Activated CD4-positive, alpha-beta T cell treated with anti-CD3 and anti-CD28 coated beads, Interleukin-10, Interleukin-2, amounts not matched to agents 100 ng/mL and 50 ng/mL, durations not matched to agents 16 hours and 8 hours (primary cell): ENCODE results near the gene GAS6.

Source experiments
- DNase-seq: peaks from one replicate; pipeline ENCODE4 v3.0.0-alpha.2; 2020

Gene GAS6

DNA sequence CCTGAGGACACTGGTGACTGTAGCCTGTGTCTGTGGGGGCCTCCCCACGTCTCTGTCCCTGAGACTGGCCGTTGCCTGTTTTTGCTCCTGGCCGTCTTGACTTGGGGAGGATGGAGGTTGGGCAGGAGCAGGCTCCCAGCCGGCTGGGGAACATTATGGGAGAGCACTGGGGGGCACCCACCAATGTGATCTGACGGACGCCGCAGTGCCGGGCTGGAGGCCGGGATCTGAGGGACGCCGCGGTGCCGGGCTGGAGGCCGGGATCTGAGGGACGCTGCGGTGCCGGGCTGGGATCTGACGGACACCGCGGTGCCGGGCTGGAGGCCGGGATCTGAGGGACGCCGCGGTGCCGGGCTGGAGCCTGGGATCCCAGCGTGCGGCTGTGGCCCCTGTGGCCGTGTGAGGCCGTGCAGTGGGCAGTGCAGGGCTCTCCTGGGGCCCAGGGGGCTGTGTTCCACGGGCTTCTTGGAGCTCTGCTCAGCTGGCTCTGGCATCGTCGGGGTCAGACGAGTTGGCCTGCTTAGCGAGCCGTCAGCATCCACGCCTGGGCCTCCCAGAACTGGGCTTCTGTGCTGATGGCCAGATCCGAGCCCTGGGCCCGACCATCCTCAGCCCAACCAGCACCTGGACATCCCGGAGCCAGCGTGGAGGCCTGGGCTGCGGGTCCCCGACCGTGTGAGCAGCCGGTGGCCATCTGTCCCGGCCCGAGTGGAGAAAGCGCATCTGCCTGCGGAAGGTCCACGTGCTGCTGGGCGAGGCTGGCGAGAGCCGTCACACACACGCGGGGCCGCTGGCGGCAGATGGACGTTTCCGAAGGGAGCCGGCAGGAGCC lies 45.8 kb downstream of the GAS6 start:
- DNase-seq, result no peak

DNA sequence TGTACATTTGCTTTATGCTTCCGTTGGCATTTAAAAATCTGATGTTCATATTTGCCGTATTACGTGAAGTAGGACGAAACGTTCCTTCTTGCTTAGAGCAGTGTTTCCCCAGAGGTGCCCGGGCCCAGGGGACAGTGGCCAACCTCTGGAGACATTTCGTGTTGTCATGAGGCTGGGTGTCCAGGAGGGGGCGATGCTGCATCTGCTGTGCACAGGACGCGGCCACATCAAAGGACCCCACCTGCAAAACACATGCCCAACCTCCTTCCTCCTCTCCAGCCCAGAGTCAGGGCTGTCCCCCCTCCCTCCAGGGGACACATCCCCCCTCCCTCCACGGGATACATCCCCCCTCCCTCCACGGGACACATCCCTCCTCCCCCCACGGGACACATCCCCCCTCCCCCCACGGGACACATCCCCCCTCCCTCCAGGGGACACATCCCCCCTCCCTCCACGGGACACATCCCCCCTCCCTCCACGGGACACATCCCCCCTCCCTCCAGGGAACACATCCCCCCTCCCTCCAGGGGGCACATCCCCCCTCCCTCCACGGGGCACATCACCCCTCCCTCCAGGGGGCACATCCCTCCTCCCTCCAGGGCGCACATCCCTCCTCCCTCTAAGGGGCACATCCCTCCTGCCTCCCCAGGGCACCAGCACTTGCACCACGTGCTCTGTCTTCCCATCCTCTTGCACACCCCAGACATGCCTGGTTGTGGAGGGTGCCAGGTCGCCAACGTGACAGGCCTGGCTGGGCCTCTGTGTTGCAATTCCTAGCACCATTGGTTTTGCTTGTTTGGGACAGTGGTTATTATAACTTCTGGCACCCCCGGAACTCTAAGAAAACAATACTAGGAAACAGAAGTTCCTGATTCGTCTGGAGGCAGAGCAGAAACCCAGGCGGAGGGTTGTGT lies 46.7 kb downstream of the GAS6 start:
- peak; percentile 85 for DNase-seq

DNA sequence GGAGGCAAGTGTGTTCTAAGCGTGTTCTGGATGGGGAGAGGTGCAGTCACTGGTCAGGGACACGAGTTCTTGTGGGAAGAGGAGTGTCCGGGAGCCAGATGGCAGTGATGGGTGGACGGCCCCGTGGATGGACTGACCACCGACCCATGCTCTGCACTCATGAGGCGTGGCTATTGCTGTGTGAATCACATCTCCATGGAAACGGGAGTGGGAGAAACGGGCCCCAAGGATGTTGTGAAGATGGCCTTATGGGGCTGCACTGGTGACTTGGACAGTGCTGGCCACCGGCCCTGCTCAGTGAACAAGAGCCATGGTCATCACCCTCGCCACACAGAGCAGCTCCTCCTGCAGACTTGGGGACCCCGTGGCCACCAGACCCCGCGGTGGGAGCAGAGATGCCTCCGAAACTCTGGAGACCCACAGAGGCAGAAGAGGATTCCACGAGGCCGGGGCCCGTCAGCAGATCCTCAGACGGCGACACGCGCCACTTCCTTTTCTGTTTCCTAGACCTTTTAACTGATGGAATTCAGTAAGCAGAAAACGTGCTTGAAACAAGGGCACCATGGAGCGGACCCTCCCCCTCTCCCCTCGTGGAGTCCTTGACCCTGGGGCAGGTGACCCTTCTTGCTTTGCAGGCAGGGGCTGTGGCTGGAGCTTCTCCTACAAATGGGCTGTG lies 47.5 kb downstream of the GAS6 start:
- DNase-seq, result no peak

DNA sequence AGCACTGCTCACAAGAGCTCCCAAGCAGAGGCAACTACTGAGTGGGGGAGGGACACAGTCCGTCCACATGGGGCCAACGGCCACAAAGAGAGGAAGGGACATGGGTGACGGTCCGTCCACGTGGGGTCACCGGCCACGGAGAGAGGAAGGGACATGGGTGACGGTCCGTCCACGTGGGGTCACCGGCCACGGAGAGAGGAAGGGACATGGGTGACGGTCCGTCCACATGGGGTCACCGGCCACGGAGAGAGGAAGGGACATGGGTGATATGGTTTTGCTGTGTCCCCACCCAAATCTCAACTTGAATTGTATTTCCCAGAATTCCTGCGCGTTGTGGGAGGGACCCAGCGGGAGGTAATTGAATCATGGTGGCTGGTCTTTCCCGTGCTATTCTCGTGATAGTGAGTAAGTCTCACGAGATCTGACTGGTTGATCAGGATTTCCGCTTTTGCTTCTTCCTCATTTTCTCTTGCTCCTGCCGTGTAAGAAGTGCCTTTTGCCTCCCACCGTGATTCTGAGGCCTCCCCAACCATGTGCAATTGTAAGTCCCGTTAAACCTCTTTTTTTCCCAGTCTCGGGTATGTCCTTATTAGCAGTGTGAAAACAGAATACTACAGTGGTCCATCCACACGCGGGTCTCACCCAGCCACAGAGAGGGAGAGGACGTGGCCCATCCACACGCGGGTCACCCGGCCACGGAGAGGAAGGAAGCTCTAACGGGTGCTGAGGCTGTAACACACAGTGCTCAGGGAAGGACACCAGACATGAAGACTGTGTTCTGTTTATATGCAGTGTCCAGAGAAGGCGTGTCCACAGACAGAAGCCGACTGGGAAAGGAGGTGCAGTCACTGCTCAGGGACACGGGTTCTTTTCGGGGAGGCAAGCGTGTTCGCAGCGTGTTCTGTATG lies 48.5 kb downstream of the GAS6 start:
- DNase-seq, result peak; percentile 68

DNA sequence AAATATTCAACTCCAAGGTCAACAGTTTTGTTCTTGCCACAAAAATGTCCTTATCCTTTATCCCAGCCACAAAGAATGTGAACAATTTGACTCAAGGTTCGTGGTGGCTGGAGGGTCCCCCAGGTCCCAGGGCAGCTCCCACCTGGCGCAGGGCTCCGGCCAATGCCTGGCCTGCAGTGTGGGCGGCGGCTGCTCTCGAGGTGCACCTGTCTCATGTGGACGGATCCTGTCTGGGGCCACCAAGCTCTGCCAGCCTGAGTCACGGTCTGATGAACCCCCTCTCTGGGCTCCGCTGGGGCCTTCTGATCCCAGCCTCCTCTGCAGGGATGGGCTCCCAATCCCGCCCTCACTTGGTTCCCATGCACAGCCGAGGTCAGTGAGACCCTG lies 49.4 kb downstream of the GAS6 start:
- DNase-seq, result no peak

DNA sequence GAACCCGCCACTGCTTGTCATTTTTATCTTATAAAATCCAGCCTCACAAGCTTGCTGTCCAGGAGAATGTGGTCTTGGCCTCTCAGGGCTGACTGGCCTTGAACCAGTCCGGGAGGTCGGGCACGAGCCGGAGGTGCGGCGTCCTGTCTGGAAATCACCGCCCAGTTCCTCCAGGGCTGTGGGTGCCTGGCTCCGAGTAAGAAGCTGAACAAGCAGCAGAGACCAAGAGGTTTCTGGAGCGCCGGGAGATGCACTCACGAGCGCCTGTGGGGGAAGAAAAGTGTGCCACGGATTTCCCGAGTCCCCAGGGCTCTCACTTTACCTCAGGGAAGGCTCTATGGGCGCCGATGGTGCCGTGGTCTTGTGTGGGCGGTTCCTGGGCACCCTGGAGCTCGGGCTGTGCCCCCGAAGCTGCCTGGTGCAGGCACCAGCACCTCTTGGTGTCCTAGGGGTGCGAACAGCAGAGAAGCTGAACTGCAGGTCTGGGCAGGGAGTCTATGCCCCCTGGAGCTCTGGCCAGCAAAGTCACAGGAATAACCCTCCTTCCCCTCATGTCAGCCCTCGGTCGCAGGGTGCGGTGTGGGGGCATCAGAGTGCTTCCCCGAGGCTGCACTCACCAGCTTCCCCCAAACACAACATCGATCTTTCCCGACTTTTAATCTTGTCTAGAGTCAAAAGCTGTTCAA lies 50.0 kb downstream of the GAS6 start:
- DNase-seq, result no peak

DNA sequence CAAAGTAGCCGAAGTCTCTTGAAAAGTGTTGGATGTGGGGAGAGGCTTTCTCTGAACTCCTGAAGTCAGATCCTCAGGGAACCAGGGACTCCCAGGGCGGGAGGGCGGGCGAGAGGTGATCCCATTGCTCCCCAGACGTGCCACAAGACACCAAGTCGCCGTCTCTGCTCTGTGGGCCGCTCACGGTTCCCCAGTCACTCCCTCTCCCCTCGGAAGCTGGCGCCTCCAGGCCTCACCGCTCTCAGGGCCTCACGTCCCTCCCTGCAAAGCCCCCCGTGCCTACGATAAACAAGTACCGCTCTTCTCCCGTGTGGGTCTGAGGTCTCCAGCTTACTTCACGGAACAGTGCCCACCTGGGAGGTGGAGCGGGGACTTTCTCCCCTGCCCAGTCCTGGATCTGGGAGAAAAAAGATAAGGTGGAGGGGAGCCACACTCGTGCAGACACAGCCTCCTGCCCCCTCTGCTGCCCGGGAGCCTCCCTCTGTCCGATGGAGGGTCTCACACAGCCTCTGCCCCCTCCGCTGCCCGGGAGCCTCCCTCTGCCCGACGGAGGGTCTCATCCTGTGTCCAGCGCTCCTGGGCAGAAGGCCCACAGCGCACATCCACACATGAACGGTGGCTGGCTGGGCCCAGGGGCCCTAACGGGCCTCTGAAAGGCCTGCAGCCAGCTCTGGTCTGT lies 50.7 kb downstream of the GAS6 start:
- no peak for DNase-seq

DNA sequence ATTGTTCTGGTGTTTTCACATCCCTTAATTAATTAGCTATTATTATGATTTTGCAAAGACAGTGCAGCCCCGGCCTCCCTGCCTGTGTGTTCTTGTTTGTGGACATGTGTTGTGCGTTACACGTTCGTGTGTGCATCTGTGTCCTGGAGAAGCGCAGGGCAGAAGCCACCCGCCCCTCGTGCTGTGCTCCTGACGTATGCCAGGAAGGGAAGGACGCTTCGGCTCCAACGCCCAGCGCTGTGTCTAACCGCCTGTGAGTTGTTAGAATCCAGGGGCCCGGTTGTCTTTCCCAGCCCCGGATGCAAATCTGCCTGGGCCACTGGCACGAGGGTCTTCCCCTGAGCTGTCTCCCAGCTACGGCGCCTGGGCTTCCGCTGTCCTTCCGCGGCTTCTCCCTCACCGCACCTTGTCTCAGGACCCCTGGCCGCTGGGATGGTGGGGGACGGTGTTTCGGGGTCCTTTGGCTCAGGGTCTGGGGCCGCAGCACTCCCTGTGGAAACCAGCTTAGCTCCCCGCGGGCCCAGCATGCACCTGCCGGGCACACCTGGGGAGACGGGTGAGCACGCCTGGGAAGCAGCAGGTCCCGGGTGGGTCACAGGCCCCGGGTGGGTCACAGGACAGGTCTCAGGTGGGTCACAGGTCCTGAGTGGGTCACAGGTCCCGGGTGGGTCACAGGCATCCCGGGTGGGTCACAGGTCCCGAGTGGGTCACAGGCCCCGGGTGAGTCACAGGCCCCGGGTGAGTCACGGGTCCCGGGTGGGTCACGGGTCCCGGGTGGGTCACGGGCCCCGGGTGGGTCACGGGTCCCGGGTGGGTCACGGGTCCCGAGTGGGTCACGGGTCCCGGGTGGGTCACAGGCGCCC lies 51.5 kb downstream of the GAS6 start:
- DNase-seq, result no peak

DNA sequence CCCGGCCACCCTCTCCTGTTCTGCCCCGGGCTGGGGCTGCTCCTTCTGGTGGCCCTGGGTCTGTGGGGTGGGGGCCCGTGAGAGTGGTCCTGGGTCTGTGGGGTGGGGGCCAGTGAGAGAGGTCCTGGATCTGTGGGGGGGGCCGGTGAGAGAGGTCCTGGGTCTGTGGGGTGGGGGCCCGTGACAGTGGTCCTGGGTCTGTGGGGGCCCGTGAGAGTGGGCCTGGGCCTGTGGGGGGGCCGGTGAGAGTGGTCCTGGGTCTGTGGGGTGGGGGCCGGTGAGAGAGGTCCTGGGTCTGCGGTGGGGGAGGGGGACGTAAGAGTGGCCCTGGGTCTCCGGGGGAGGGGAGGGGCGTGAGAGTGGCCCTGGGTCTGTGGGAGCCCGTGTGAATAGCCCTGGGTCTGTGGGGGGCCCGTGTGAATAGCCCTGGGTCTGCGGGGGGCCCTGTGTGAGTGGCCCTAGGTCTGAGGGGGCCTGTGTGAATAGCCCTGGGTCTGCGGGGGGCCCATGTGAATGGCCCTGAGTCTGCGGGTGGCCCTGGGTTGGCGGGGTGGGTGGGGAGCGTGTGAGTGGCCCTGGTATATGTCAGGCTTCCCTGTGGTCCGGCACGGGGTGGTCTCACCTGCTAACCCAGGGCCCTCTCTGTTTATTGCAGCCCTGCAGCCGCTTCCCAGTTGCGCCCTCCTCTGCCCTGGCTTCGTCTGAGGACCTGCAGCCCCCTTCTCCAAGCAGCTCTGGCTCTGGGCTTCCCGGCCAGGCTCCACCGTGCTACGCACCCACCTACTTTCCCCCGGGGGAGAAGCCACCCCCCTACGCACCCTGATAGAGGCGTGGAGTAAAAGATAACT lies 52.6 kb downstream of the GAS6 start:
- DNase-seq, result no peak

DNA sequence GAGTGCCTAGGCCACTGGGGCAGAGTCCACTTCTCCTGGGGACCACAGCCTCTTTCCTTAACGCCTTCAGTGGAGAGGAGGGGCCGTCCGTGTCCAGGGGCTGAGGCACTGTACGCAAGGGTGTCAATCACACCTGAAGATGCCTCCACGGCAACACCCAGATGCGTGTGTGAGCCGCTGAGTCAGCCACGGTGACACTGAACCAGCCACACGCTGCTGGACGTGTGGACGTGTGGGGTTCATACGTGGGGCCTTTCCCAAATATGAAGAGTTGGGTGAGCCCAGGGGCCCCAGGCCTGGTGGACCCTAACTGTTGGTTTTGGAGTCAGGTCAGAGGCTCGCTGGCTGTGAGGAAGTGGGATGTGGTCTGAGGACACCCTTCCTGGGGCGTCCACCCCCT lies 53.2 kb downstream of the GAS6 start:
- DNase-seq, result no peak

DNA sequence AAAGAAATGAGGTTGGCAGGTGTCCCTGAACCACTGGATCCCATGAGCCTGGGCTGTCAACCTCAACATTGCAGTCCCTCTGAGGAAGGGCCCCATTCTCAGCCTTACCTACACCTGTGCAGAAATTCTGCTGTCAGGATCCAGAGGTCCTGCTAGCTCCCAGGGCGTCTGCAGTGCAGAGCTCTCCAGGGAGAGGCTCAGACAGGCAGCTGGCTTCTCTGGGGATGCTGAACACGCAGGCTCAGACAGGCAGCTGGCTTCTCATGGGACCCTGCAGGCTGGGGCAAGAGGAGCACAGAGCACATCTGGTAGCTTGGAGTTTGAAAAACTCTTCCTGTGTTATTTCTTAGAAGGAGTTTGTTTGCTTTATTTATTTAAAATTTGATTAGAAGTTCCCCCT lies 53.9 kb downstream of the GAS6 start:
- no peak for DNase-seq

DNA sequence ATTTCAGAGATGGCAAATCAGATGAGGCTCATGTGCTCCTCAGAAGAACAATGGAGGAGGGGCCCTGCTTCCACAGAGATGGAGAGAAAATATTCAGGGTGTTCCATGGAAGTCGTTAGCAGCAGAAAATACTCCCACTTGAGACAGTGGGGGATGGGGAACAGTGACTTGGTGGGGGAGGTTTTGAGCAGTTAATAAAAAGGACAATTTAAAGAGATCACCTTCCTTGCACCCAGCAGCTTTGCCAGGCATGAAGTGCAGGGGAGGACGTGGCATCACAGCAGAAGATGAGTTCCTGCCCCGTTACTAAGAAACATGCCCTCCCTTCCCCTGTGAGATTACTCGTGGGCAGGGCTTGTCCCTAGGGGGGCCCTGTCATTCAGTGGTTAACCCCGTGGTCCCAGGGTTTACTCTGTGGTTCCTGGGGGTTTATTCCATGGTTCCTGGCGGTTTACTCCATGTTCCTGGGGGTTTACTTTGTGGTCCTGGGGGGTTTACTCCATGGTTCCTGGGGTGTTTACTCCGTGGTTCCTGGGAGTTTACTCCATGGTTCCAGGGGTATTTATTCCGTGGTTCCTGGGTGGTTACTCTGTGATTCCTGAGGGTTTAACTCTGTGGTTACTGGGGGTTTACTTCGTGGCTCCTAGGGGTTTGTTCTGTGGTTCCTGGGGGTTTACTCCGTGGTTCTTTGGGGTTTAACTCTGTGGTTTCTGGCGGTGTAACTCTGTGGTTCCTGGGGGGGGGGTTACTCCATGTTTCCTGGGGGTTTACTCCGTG lies 55.6 kb downstream of the GAS6 start:
- DNase-seq, result no peak

DNA sequence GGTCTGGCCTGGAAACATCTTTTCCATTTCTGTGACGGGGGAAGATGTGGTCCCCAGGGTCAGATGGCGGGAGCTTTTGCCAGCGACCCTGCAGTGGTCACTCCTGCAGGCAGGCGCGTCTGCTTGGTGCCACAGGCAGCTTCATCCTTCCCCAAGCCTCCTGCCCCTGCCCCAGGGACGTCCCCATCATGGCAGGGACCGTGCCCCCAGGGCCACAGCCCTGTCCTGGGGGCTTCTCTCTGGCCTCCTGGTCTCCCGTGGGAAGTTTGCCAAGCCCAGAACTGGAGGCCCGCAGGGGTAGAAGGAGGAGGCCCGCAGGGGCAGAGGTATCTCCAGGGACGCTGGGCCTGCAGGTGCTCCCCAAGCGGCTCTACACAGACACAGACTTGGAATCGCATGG lies 57.4 kb downstream of the GAS6 start:
- DNase-seq, result no peak

DNA sequence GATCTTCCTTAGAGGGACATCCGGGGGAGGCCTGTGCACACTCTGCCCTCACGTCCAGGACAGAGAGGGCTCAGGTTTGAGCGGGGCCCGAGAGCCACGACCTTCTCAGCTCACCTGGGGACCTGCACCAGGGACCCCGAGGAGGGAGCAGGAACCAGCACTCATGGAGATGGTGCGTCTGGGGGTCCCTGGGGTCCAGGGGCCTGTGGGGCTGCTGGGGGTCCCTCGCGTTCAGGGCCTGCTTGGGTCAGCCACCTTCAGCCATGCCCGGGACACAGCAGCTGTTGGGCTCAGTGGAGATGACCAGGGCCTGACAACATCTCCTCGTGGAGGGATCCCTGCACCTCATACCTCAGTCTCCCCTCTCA lies 57.8 kb downstream of the GAS6 start:
- no peak for DNase-seq

DNA sequence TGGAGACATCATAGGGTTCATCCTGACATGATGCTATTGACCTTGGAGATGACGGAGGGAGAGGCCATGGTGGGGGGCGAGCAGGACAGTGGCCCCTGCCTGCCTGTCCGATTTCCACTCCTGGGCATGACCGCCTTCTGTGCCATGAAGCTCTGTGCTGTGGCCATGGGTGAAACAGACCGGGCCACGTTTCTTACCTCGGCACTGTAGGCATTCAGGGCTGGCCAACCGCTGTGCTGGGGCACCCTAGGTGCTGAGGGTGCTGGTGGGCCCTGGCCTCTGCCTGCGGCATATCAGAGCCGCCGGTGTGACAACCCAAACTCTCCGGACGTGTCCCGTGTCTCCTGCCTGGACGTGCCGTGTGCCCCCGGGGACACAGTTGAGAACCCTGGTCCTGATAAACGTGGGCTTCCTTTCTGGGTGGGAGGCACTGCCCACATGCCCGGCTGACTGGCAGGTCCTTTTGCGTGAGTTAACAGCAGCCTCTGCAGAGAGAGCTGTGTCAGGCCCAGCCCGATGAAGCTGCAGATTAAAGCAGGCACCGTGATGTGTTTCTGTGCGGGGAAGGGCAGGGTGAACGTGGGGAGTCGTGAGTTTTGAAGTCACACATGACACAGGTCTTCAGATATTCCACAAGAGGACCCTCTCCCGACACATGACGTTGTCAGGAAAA lies 58.3 kb downstream of the GAS6 start:
- no peak for DNase-seq

DNA sequence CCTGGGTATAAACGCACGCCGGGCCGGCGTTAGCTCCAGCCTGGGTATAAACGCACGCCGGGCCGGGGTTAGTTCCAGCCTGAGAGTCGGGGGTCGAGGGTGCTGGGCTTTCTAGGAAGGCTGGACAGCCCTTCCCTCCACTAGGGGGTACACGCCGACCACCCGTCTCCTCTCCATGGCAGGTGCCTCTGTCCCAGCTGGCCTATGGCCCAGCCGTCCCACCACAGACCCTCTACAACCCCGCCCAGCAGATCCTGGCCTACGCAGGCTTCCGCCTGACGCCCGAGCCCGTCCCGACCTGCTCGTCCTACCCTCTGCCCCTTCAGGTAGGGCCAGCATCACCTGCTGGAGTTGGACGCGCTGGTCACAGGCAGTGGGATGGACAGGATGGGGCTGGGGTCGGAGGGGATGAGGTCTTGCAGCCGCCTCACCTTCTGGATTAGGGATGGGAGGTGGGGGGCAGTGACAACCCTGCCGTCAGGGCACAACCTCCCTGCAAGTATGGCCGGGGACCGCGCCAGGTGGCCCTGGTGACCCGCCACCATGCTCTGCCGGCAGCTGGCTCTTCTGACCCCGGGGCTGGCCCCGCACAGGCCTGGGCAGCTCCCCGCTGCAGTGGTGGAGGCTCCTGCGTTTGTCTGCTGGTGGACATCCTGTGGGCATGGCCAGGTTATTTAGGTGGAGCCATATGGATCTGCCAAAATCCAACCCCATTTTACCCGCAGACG lies 59.0 kb downstream of the GAS6 start:
- no peak for DNase-seq

DNA sequence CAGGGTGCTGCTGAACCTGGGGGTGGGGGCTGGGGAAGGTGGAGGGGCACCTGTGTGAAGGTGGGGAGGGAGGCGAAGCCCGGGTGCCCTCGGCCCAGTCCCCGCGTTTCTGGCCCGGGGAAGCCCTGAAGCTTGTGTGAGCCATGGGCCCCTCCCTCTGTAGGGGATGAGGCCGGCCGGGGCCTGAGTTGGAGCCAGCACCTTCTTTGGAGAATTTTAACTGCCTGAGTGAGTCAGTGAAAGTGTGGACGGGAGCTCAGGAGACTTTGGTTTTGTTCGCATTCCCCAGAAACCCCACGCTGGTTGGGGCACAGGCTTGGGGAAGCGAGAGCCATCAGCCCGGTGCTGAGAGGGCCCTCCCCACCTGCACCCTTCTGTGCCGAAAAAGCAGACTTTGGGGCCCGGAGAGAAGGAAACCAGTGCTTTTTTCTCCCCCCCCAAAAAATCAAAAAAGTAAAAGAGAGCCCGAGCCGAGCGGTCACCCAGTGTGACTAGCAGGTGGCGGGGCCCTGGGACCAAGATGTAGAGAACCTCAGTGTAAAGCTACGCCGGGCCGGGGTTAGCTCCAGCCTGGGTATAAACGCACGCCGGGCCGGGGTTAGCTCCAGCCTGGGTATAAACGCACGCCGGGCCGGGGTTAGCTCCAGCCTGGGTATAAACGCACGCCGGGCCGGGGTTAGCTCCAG lies 59.7 kb downstream of the GAS6 start:
- DNase-seq, result no peak
